Gastroesophageal sphincter (tissue), 4 donors: ENCODE data around the gene BRWD1. TPM values are rescaled to one million over a fixed set of nuclear protein-coding genes. Genes with fewer than 3 reads are reported as not detected.

ENCODE experiments used
- ATAC-seq: fragments of 150-250 bp; one replicate; pipeline ENCODE4 v1.9.1; 2016; ENCODE audit warnings: mild to moderate bottlenecking, moderate library complexity
- H3K27ac ChIP-seq, 4 donors: fragments of 200-600 bp; sonication (generic) in 3 of 4; 1 replicate in 3 of 4; 2 replicates in 1 of 4; pipeline ENCODE4 v1.5.1; 2016 to 2019
- H3K27me3 ChIP-seq: fragments of 200-600 bp; sonication (generic); one replicate; pipeline ENCODE4 v1.5.1; 2019
- H3K36me3 ChIP-seq, 2 donors: fragments of 200-600 bp; sonication (generic); one replicate each; pipeline ENCODE4 v1.5.1; 2019; ENCODE audit warnings: control low read depth in 1 of 2
- H3K4me1 ChIP-seq, 3 donors: fragments of 200-600 bp; sonication (generic); 1 replicate in 2 of 3; 2 replicates in 1 of 3; pipeline ENCODE4 v1.5.1; 2016 to 2019; ENCODE audit warnings: control low read depth in 2 of 3
- H3K4me3 ChIP-seq, 2 donors: fragments of 200-600 bp; sonication (generic); one replicate each; pipeline ENCODE4 v1.5.1; 2019; ENCODE audit warnings: mild to moderate bottlenecking in 1 of 2, moderate library complexity in 1 of 2
- H3K9me3 ChIP-seq, 3 donors: fragments of 200-600 bp; sonication (generic); one replicate each; pipeline ENCODE4 v1.5.1; 2017 to 2019; ENCODE audit warnings: control low read depth in 2 of 3
- EP300 ChIP-seq: sonication (generic); formaldehyde crosslinking; IDR thresholded peaks from one replicate; pipeline ENCODE4 v1.6.1; 2017; ENCODE audit warnings: antibody characterized with exemption, mild to moderate bottlenecking
- POLR2A ChIP-seq, 2 donors: fragments of 450-650 bp; IDR thresholded peaks; one replicate each; pipeline ENCODE4 v1.6.1; 2017; ENCODE audit warnings: antibody characterized with exemption in 2 of 2, mild to moderate bottlenecking in 2 of 2, moderate library complexity in 1 of 2
- POLR2AphosphoS5 ChIP-seq: sonication (generic); formaldehyde crosslinking; IDR thresholded peaks from one replicate; pipeline ENCODE4 v1.6.1; 2017; ENCODE audit warnings: antibody characterized with exemption
- WGBS, 2 donors: methylation state at CpG; one replicate each; pipeline ENCODE4 v1.1.5; 2018; ENCODE audit warnings: low coverage in 1 of 2; 5-methylcytosine and 5-hydroxymethylcytosine counted together
- total RNA-seq, 4 donors: library from RNA; depleted of rRNA; stranded (reverse); fragments of >200 nt; gene quantifications; one replicate each; pipeline ENCODE4 v1.1.0, GENCODE V29; 2016
- TF ChIP-seq, protein P1 (sequence below), 4 experiments: fragments of 200-600 bp in 2 of 4; fragments of 450-650 bp in 2 of 4; sonication (generic) in 1 of 4; IDR thresholded peaks; one replicate each; pipeline ENCODE4 v1.5.1; 2017 to 2019; ENCODE audit warnings: antibody characterized with exemption in 4 of 4, mild to moderate bottlenecking in 2 of 4, moderate library complexity in 2 of 4

The BRWD1 gene
- total RNA-seq, 4 donors from 2014 or later = 60.0 to 132 (median 71.2) TPM

DNA sequence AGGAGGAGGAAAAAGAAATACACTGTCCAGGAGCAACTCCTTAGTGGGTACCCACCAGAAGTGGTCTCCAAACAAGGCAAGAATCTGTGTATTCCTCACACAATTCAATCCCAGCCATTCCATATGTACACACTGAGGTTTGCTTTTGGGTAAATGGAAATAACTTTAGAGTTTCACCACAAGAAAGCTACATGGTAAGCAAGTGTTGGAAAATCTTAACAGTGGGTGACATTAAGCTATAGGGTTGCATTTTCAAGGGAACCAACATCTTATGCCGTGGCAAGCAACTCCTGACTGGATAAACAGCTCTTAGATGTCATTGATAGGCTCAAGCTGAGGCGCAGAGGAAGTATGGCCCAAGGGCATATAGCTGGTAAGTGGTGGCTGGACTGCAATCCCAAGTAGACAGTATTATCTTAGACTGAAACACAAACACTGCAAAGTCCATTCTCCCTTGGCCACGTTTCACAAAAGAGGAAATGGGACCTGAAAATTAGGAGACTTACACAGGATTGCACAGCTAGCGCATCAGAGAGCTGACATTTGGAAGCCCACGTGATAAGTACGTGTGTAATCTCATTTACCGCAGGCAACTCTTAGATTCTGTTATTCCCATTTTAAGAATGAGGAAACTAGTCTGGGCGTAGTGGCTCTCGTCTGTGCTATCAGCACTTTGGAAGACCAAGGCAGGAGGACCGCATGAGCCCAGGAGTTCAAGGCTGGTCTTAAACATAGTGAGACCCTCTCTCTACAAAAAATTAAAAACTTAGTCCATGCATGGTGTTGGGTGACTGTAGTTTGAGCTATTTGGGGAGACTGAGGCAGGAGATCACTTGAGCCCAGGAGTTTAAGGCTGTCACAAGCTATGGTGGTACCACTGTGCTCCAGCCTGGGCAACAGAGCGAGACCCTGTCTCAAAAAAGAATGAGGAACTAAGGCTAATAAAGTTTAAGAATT is 4.0 kb upstream of the BRWD1 start:
- H3K36me3 ChIP-seq = no peaks in the 10 kb centered on the region
- no peak for ATAC-seq
- peak overlapping the region in 3 of 4 donors; percentile 27 to 85 (median 30) for H3K27ac ChIP-seq
- H3K9me3 ChIP-seq = no peaks in the 10 kb centered on the region
- H3K4me1 ChIP-seq = peaks cover 5 to 74% (median 18%) of the 10 kb centered on the region in 3 donors
- H3K27me3 ChIP-seq = no peaks in the 10 kb centered on the region
- WGBS, 2 donors = 52 to 71% methylated on average over 8 to 10 of the region's 11 CpGs
- no peak overlapping the region for H3K4me3 ChIP-seq
- TF ChIP-seq POLR2A (IDR thresholded peaks at IDR 0.05) (no peak), EP300 (no peak), POLR2AphosphoS5 (no peak)
- TF ChIP-seq, protein P1, sequence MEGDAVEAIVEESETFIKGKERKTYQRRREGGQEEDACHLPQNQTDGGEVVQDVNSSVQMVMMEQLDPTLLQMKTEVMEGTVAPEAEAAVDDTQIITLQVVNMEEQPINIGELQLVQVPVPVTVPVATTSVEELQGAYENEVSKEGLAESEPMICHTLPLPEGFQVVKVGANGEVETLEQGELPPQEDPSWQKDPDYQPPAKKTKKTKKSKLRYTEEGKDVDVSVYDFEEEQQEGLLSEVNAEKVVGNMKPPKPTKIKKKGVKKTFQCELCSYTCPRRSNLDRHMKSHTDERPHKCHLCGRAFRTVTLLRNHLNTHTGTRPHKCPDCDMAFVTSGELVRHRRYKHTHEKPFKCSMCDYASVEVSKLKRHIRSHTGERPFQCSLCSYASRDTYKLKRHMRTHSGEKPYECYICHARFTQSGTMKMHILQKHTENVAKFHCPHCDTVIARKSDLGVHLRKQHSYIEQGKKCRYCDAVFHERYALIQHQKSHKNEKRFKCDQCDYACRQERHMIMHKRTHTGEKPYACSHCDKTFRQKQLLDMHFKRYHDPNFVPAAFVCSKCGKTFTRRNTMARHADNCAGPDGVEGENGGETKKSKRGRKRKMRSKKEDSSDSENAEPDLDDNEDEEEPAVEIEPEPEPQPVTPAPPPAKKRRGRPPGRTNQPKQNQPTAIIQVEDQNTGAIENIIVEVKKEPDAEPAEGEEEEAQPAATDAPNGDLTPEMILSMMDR (IDR thresholded peaks at IDR 0.05) = no peak

DNA sequence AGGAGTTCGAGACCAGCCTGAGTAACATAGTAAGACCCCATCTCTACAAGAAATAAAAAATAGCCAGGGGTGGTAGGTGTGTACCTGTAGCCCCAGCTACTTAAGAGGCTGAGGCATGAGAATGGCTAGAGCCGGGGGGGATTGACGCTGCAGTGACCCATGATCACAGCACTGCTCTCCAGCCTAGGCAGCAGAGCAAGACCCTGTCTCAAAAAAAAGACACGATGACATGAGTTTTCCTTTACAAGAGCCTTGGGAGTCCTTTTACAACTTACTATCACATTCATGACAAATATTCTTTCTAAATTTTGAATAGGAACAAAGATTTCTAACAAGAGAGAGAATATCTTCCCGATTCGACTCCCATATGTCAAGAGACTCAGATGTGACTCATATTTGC is 3.3 kb upstream of the BRWD1 start:
- H3K27me3 ChIP-seq = no peaks in the 10 kb centered on the region
- H3K36me3 ChIP-seq = no peaks in the 10 kb centered on the region
- H3K9me3 ChIP-seq = no peaks in the 10 kb centered on the region
- 69 to 78% methylated on average over 3 to 6 of the region's 6 CpGs for WGBS, 2 donors
- TF ChIP-seq POLR2A (IDR thresholded peaks at IDR 0.05) (no peak), EP300 (no peak), POLR2AphosphoS5 (no peak)
- TF ChIP-seq, protein P1 (IDR thresholded peaks at IDR 0.05) = no peak
- peak overlapping the region in 3 of 4 donors; percentile 27 to 85 (median 30) for H3K27ac ChIP-seq
- no peak overlapping the region for H3K4me3 ChIP-seq
- ATAC-seq = no peak
- peaks cover 5 to 79% (median 22%) of the 10 kb centered on the region in 3 donors for H3K4me1 ChIP-seq

DNA sequence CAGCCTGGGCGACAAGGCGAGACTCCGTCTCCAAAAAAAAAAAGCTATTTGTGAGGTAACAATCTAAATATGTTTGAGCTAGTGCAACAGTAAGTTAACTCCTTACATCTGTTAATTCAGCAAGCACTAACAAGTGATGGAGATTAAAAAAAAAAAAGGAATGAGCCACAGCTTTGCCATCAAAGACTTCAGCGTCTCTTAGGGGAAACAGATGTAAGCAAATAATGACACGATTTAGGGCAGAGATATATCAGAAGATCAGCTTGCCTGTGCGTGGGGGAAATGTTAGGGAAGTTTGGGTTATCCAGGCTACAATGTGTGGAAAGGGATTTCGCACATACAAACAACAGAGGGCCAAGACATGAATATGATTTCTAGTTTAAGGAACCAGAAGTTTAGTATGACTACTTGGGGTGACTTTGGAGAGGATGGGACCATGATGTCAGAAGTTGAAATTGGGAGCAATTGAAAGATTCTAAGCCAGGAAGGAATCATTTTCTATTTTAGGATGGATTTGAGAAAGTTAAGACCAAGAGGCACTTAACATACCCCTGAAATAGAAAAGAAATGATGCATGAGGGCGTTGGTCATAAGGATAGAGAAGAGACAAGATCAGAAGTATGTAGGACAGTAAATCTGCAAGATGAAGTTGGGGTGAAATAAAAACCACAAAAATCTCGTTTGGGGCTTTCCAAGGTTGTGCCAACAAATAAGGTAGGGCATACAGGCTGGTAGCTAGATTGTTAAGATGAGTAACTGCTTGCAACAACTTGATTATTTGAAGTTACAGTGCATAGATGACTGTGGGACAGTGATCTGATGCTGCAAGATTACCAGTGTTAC is 2.4 kb upstream of the BRWD1 start:
- no peak for ATAC-seq
- Histone ChIP-seq H3K36me3 (no peaks in the 10 kb centered on the region), H3K9me3 (no peaks in the 10 kb centered on the region), H3K4me1 (peaks cover 5 to 79% (median 24%) of the 10 kb centered on the region in 3 donors), H3K27ac (peak overlapping the region in 1 of 4 donors; percentile 99), H3K27me3 (no peaks in the 10 kb centered on the region), H3K4me3 (no peak overlapping the region)
- WGBS, 2 donors = 81 to 85% methylated on average over 8 to 9 of the region's 9 CpGs
- TF ChIP-seq POLR2AphosphoS5 (no peak), EP300 (no peak), POLR2A (IDR thresholded peaks at IDR 0.05) (no peak)
- TF ChIP-seq, protein P1 (IDR thresholded peaks at IDR 0.05) = no peak

DNA sequence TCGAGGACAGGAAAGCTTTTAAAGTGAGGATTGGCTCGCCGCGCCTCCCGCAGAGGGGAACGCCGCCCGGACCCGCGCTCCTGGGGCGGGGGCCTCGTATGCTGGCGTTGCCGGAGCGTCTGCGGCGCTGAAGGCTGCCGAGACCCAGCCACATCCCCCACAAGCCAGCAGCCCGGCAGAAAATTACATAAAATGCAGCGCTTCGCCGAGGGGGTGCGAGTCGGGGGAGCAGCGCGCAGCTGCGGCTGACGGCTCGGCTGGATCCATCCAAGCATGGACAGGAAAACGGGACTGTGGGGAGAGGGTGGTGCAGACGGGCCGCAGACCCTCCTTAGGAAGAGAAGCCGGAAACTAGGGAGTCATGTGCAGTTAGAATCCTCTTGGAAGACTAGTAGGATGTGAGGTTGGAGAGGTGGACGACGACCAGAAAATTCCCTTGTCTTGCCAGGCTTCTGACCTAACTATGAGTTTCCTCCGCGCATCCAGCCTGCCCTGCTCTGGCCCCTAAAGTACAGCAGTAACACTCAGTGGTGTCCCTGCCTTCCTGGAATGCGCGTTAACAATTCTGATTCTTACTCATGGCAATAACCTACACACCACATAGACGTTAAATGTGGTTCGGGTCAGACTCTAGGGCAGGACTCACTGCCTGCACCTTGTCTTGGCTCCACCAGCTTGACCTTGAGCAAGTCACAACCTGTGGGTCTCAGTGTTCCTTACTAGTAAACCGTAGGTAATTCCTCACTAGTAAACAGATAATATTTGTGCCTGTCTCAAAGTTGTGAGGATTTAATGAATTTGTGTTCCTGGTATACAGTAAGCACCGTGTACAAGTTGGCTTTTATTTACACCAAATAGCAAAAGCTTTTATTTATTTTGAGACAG is 953 bp upstream of the BRWD1 start:
- Histone ChIP-seq H3K4me3 (peak overlapping the region; percentile 89 to 98), H3K27ac (peak overlapping the region; percentile 93 to 99 (median 96)), H3K36me3 (peaks cover 0 to 7% of the 10 kb centered on the region in 2 donors), H3K9me3 (no peaks in the 10 kb centered on the region), H3K4me1 (peaks cover 0 to 79% (median 17%) of the 10 kb centered on the region in 3 donors), H3K27me3 (no peaks in the 10 kb centered on the region)
- ATAC-seq = peak; percentile 12
- no peak for TF ChIP-seq POLR2A (IDR thresholded peaks at IDR 0.05)
- TF ChIP-seq EP300 = no peak
- TF ChIP-seq, protein P1 (IDR thresholded peaks at IDR 0.05) = no peak
- no peak for TF ChIP-seq POLR2AphosphoS5
- 6 to 15% methylated on average over 2 to 6 of the region's 43 CpGs for whole genome bisulfite sequencing, 2 donors
